ENCODE results near the gene MESP1.

Gene MESP1

GRCh38 chr15:89747708-89748682 is 3.1 kb downstream of the MESP1 start:
- Histone ChIP-seq H3K9me3 (ENCODE audit: insufficient read depth, low read length) (no peaks in the 10 kb centered on the region), H3K9ac (ENCODE audit: insufficient read length, low read depth) (peak overlapping the region; percentile 65), H3K36me3 (ENCODE audit: insufficient read depth, insufficient read length, low read length) (no peaks in the 10 kb centered on the region), H3K4me1 (ENCODE audit: insufficient read depth, insufficient read length) (peaks cover 30% of the 10 kb centered on the region), H3K4me3 (ENCODE audit: insufficient read length, low read depth) (peak overlapping the region; percentile 41), H3K27me3 (ENCODE audit: insufficient read depth, insufficient read length) (peaks cover 96% of the 10 kb centered on the region)
- peak; percentile 43 for DNase-seq (ENCODE audit: low read depth, low spot score)
- TF ChIP-seq ZNF274 (IDR thresholded peaks at IDR 0.05; ENCODE audit: low read depth, low read length) (no peak), SUZ12 (IDR thresholded peaks at IDR 0.05; ENCODE audit: extremely low read depth, insufficient read depth, insufficient read length) (no peak), YY1 (IDR thresholded peaks at IDR 0.05; ENCODE audit: insufficient read depth, insufficient read length) (no peak)

GRCh38 chr15:89746386-89746780 is 4.7 kb downstream of the MESP1 start:
- Histone ChIP-seq H3K9me3 (ENCODE audit: insufficient read depth, low read length) (no peaks in the 10 kb centered on the region), H3K4me3 (ENCODE audit: insufficient read length, low read depth) (no peak overlapping the region), H3K9ac (ENCODE audit: insufficient read length, low read depth) (no peak overlapping the region), H3K4me1 (ENCODE audit: insufficient read depth, insufficient read length) (peaks cover 28% of the 10 kb centered on the region), H3K36me3 (ENCODE audit: insufficient read depth, insufficient read length, low read length) (no peaks in the 10 kb centered on the region), H3K27me3 (ENCODE audit: insufficient read depth, insufficient read length) (peaks cover 81% of the 10 kb centered on the region)
- no peak for DNase-seq (ENCODE audit: low read depth, low spot score)
- no peak for TF ChIP-seq YY1 (IDR thresholded peaks at IDR 0.05; ENCODE audit: insufficient read depth, insufficient read length)

GRCh38 chr15:89745768-89746167 is 5.3 kb downstream of the MESP1 start:
- H3K27me3 ChIP-seq (ENCODE audit: insufficient read depth, insufficient read length), result peaks cover 76% of the 10 kb centered on the region
- no peak overlapping the region for H3K4me3 ChIP-seq (ENCODE audit: insufficient read length, low read depth)
- TF ChIP-seq YY1 (IDR thresholded peaks at IDR 0.05; ENCODE audit: insufficient read depth, insufficient read length) (no peak), SUZ12 (IDR thresholded peaks at IDR 0.05; ENCODE audit: extremely low read depth, insufficient read depth, insufficient read length) (no peak), ZNF274 (IDR thresholded peaks at IDR 0.05; ENCODE audit: low read depth, low read length) (no peak)
- DNase-seq (ENCODE audit: low read depth, low spot score), result no peak
- no peaks in the 10 kb centered on the region for H3K36me3 ChIP-seq (ENCODE audit: insufficient read depth, insufficient read length, low read length)
- no peak overlapping the region for H3K9ac ChIP-seq (ENCODE audit: insufficient read length, low read depth)
- H3K9me3 ChIP-seq (ENCODE audit: insufficient read depth, low read length), result no peaks in the 10 kb centered on the region
- H3K4me1 ChIP-seq (ENCODE audit: insufficient read depth, insufficient read length), result peaks cover 26% of the 10 kb centered on the region

- H3K27me3 ChIP-seq (ENCODE audit: insufficient read depth, insufficient read length), result peaks cover 70% of the 10 kb centered on the region
These were observed 5.9 kb downstream of the MESP1 start for GRCh38 chr15:89745131-89745530.

GRCh38 chr15:89743594-89743993 is 7.5 kb downstream of the MESP1 start:
- H3K36me3 ChIP-seq (ENCODE audit: insufficient read depth, insufficient read length, low read length), result no peaks in the 10 kb centered on the region
- no peak overlapping the region for H3K4me3 ChIP-seq (ENCODE audit: insufficient read length, low read depth)
- no peaks in the 10 kb centered on the region for H3K9me3 ChIP-seq (ENCODE audit: insufficient read depth, low read length)
- peaks cover 21% of the 10 kb centered on the region for H3K4me1 ChIP-seq (ENCODE audit: insufficient read depth, insufficient read length)
- TF ChIP-seq YY1 (IDR thresholded peaks at IDR 0.05; ENCODE audit: insufficient read depth, insufficient read length) (no peak), SUZ12 (IDR thresholded peaks at IDR 0.05; ENCODE audit: extremely low read depth, insufficient read depth, insufficient read length) (no peak), ZNF274 (IDR thresholded peaks at IDR 0.05; ENCODE audit: low read depth, low read length) (no peak)
- H3K9ac ChIP-seq (ENCODE audit: insufficient read length, low read depth), result no peak overlapping the region
- DNase-seq (ENCODE audit: low read depth, low spot score), result no peak
- peaks cover 55% of the 10 kb centered on the region for H3K27me3 ChIP-seq (ENCODE audit: insufficient read depth, insufficient read length)

More at GRCh38 chr15:89745131-89745530, 5.9 kb downstream of the MESP1 start:
- H3K9me3 ChIP-seq (ENCODE audit: insufficient read depth, low read length), result no peaks in the 10 kb centered on the region
- no peak for TF ChIP-seq YY1 (IDR thresholded peaks at IDR 0.05; ENCODE audit: insufficient read depth, insufficient read length)
- no peak for TF ChIP-seq ZNF274 (IDR thresholded peaks at IDR 0.05; ENCODE audit: low read depth, low read length)
- TF ChIP-seq SUZ12 (IDR thresholded peaks at IDR 0.05; ENCODE audit: extremely low read depth, insufficient read depth, insufficient read length), result no peak
- peaks cover 24% of the 10 kb centered on the region for H3K4me1 ChIP-seq (ENCODE audit: insufficient read depth, insufficient read length)
- H3K9ac ChIP-seq (ENCODE audit: insufficient read length, low read depth), result no peak overlapping the region
- no peak for DNase-seq (ENCODE audit: low read depth, low spot score)
- no peak overlapping the region for H3K4me3 ChIP-seq (ENCODE audit: insufficient read length, low read depth)
- H3K36me3 ChIP-seq (ENCODE audit: insufficient read depth, insufficient read length, low read length), result no peaks in the 10 kb centered on the region

- peaks cover 49% of the 10 kb centered on the region for H3K27me3 ChIP-seq (ENCODE audit: insufficient read depth, insufficient read length)
- H3K36me3 ChIP-seq (ENCODE audit: insufficient read depth, insufficient read length, low read length), result no peaks in the 10 kb centered on the region
- H3K4me3 ChIP-seq (ENCODE audit: insufficient read length, low read depth), result no peak overlapping the region
- no peaks in the 10 kb centered on the region for H3K9me3 ChIP-seq (ENCODE audit: insufficient read depth, low read length)
- no peak for TF ChIP-seq SUZ12 (IDR thresholded peaks at IDR 0.05; ENCODE audit: extremely low read depth, insufficient read depth, insufficient read length)
- DNase-seq (ENCODE audit: low read depth, low spot score), result no peak
- H3K9ac ChIP-seq (ENCODE audit: insufficient read length, low read depth), result no peak overlapping the region
- H3K4me1 ChIP-seq (ENCODE audit: insufficient read depth, insufficient read length), result peaks cover 18% of the 10 kb centered on the region
These were observed 8.0 kb downstream of the MESP1 start for GRCh38 chr15:89743011-89743410.

- H3K9ac ChIP-seq (ENCODE audit: insufficient read length, low read depth), result no peak overlapping the region
- no peaks in the 10 kb centered on the region for H3K9me3 ChIP-seq (ENCODE audit: insufficient read depth, low read length)
- H3K36me3 ChIP-seq (ENCODE audit: insufficient read depth, insufficient read length, low read length), result no peaks in the 10 kb centered on the region
- H3K27me3 ChIP-seq (ENCODE audit: insufficient read depth, insufficient read length), result peaks cover 31% of the 10 kb centered on the region
- no peaks in the 10 kb centered on the region for H3K4me1 ChIP-seq (ENCODE audit: insufficient read depth, insufficient read length)
- TF ChIP-seq SUZ12 (IDR thresholded peaks at IDR 0.05; ENCODE audit: extremely low read depth, insufficient read depth, insufficient read length), result no peak
- TF ChIP-seq ZNF274 (IDR thresholded peaks at IDR 0.05; ENCODE audit: low read depth, low read length), result no peak
- no peak for TF ChIP-seq YY1 (IDR thresholded peaks at IDR 0.05; ENCODE audit: insufficient read depth, insufficient read length)
- no peak overlapping the region for H3K4me3 ChIP-seq (ENCODE audit: insufficient read length, low read depth)
- DNase-seq (ENCODE audit: low read depth, low spot score), result peak; percentile 75
These were observed 10.9 kb downstream of the MESP1 start for GRCh38 chr15:89740137-89740536.

Measured in NT2/D1 (cell line).